Natural killer cell (primary cell): Measurements from ENCODE around the gene FHOD1. TPM values are rescaled to one million over a fixed set of nuclear protein-coding genes. Genes with fewer than 3 reads are reported as not detected.

Source experiments
- ATAC-seq, 3 donors: fragments of 150-1000 bp in 2 of 3; fragments of 200-7000 bp in 1 of 3; cut with Tn5 transposase; 1 replicate in 1 of 3; 2 replicates in 2 of 3; pipeline ENCODE4 v1.10.0; 2021; ENCODE audit warnings: mild to moderate bottlenecking in 2 of 3, moderate library complexity in 2 of 3
- DNase-seq, 2 donors: peaks; one replicate each; pipeline versions ENCODE4 v3.0.0 to v3.0.0-alpha.2; 2013 to 2021; ENCODE audit warnings: mixed read lengths in 1 of 2
- H3K27ac ChIP-seq: one replicate; pipeline ENCODE4 v1.5.1; 2013; ENCODE audit warnings: mild to moderate bottlenecking, low read length
- H3K27me3 ChIP-seq: one replicate; pipeline ENCODE4 v1.6.1; 2013; ENCODE audit warnings: low read length; ENCODE audit not compliant: control insufficient read depth, insufficient read depth
- H3K36me3 ChIP-seq: one replicate; pipeline ENCODE4 v1.6.1; 2013; ENCODE audit warnings: low read length; ENCODE audit not compliant: control insufficient read depth, insufficient read depth
- H3K4me1 ChIP-seq: one replicate; pipeline ENCODE4 v1.6.1; 2013; ENCODE audit warnings: low read length; ENCODE audit not compliant: control insufficient read depth, insufficient read depth
- H3K4me3 ChIP-seq: one replicate; pipeline ENCODE4 v1.5.1; 2013; ENCODE audit warnings: low read length
- H3K9me3 ChIP-seq: one replicate; pipeline ENCODE4 v1.6.1; 2013; ENCODE audit warnings: low read length; ENCODE audit not compliant: control insufficient read depth, insufficient read depth
- H3K27ac Mint-ChIP-seq, 2 donors: one replicate each; pipeline ENCODE4 v1.8.0; 2022; ENCODE audit warnings: mild to moderate bottlenecking in 2 of 2, mixed read lengths in 2 of 2, moderate library complexity in 1 of 2
- H3K27me3 Mint-ChIP-seq, 2 donors: one replicate each; pipeline ENCODE4 v1.8.0; 2022; ENCODE audit warnings: low read depth in 2 of 2, mixed read lengths in 2 of 2
- H3K36me3 Mint-ChIP-seq: one replicate; pipeline ENCODE4 v1.8.0; 2022; ENCODE audit warnings: mixed read lengths
- H3K4me1 Mint-ChIP-seq, 2 donors: one replicate each; pipeline ENCODE4 v1.8.0; 2022; ENCODE audit warnings: mixed read lengths in 2 of 2
- H3K4me3 Mint-ChIP-seq: one replicate; pipeline ENCODE4 v1.8.0; 2022; ENCODE audit warnings: mild to moderate bottlenecking, moderate library complexity, mixed read lengths
- H3K9me3 Mint-ChIP-seq, 2 donors: one replicate each; pipeline ENCODE4 v1.8.0; 2022; ENCODE audit warnings: mixed read lengths in 2 of 2
- WGBS: methylation state at CpG from one replicate; pipeline ENCODE4 v1.1.7; 2013; ENCODE audit warnings: missing lambda C conversion rate; ENCODE audit not compliant: insufficient coverage; 5-methylcytosine and 5-hydroxymethylcytosine counted together
- intact Hi-C: fragments of 100-400 bp; cut with micrococcal nuclease; formaldehyde crosslinking; loops from one replicate; pipeline ENCODE4 v1.14.2; 2022
- total RNA-seq, 4 donors: library from RNA; stranded (reverse); fragments of 120-200 nt in 1 of 4; gene quantifications; one replicate each; pipeline versions ENCODE4 v1.2.3 to v1.2.4, GENCODE V29; 2013 to 2022
- TF ChIP-seq, protein P1 (sequence below): fragments of 200-600 bp; IDR thresholded peaks from one replicate; pipeline ENCODE4 v1.8.0; 2022; ENCODE audit warnings: antibody characterized with exemption

Gene FHOD1
- total RNA-seq, 3 donors from 2014 or later (not counting 1 experiment from before 2014, with no cell fraction given): 79.3 to 96.8 (median 89.2) TPM

DNA sequence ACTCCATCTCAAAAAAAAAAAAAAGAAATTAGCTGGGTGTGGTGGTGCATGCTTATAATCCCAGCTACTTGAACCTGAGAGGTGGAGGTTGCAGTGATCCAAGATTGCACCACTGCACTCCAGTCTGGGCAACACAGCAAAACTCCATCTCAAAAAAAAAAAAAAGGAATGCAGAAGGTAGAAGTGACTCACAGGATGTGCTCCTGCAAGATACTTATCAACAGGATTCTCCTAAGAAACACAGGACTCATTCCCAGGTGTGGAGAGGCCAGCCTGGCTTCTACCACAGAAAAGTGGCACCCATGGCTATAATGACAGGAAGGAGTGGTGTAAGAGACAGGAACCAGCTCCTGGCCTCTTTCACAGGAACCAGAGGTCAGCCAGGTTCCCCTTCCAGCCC is 34.5 kb downstream of the FHOD1 start:
- TF ChIP-seq, protein P1, sequence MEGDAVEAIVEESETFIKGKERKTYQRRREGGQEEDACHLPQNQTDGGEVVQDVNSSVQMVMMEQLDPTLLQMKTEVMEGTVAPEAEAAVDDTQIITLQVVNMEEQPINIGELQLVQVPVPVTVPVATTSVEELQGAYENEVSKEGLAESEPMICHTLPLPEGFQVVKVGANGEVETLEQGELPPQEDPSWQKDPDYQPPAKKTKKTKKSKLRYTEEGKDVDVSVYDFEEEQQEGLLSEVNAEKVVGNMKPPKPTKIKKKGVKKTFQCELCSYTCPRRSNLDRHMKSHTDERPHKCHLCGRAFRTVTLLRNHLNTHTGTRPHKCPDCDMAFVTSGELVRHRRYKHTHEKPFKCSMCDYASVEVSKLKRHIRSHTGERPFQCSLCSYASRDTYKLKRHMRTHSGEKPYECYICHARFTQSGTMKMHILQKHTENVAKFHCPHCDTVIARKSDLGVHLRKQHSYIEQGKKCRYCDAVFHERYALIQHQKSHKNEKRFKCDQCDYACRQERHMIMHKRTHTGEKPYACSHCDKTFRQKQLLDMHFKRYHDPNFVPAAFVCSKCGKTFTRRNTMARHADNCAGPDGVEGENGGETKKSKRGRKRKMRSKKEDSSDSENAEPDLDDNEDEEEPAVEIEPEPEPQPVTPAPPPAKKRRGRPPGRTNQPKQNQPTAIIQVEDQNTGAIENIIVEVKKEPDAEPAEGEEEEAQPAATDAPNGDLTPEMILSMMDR: no peak
- Histone ChIP-seq H3K4me3 (no peak overlapping the region), H3K27ac (no peak overlapping the region), H3K4me1 (no peaks in the 10 kb centered on the region), H3K36me3 (no peaks in the 10 kb centered on the region), H3K27me3 (no peaks in the 10 kb centered on the region), H3K9me3 (no peaks in the 10 kb centered on the region)
- intact Hi-C loops: no loop called here
- no peak overlapping the region for H3K27ac Mint-ChIP-seq
- no peaks in the 10 kb centered on the region for H3K9me3 Mint-ChIP-seq
- ATAC-seq (no peak), DNase-seq (no peak)
- no peak overlapping the region for H3K4me3 Mint-ChIP-seq
- peaks cover 0 to 12% of the 10 kb centered on the region in 2 donors for H3K4me1 Mint-ChIP-seq
- H3K36me3 Mint-ChIP-seq: no peaks in the 10 kb centered on the region
- no peaks in the 10 kb centered on the region for H3K27me3 Mint-ChIP-seq

DNA sequence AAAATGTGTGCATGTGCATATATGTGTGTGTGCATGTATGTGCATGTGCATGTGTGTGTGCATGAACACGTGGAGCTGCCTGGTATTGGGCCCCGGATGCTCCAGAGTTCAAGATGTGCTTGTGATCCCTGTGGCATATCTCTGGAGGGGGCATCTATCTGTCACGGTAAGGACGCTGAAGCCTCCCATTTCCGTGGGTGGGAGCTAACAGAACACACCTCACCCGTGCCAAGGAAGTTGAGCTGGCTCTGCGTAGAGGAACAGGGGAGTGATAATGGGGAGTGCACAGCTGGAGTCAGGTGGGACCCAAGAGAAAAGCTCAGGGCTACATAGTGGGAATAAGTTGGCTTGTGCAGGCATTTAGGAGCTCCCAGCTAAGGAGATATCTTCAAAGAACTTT is 35.6 kb downstream of the FHOD1 start:
- H3K9me3 ChIP-seq: no peaks in the 10 kb centered on the region
- H3K4me3 ChIP-seq: no peak overlapping the region
- no peak overlapping the region for H3K27ac ChIP-seq
- Mint-ChIP-seq H3K36me3 (no peaks in the 10 kb centered on the region), H3K27me3 (no peaks in the 10 kb centered on the region), H3K4me1 (peaks cover 0 to 8% of the 10 kb centered on the region in 2 donors), H3K4me3 (no peak overlapping the region), H3K27ac (no peak overlapping the region), H3K9me3 (no peaks in the 10 kb centered on the region)
- no peaks in the 10 kb centered on the region for H3K36me3 ChIP-seq
- intact Hi-C loops: no loop called here
- WGBS: 89% methylated on average over 7 of the region's 7 CpGs
- no peaks in the 10 kb centered on the region for H3K27me3 ChIP-seq
- DNase-seq (no peak), ATAC-seq (no peak)
- TF ChIP-seq, protein P1: no peak
- no peaks in the 10 kb centered on the region for H3K4me1 ChIP-seq

- Mint-ChIP-seq H3K27me3 (no peaks in the 10 kb centered on the region), H3K9me3 (no peaks in the 10 kb centered on the region), H3K4me1 (peaks cover 4 to 15% of the 10 kb centered on the region in 2 donors), H3K4me3 (no peak overlapping the region), H3K36me3 (no peaks in the 10 kb centered on the region), H3K27ac (no peak overlapping the region)
- Histone ChIP-seq H3K4me3 (no peak overlapping the region), H3K27me3 (no peaks in the 10 kb centered on the region), H3K27ac (no peak overlapping the region), H3K4me1 (no peaks in the 10 kb centered on the region), H3K9me3 (no peaks in the 10 kb centered on the region), H3K36me3 (no peaks in the 10 kb centered on the region)
- WGBS: 92% methylated on average over 25 of the region's 25 CpGs
- TF ChIP-seq, protein P1: no peak
- ATAC-seq (no peak), DNase-seq (no peak)
- intact Hi-C loops: no loop called here
These were observed 37.0 kb downstream of the FHOD1 start for GRCh38 chr16:67210069-67210937.

- TF ChIP-seq, protein P1: no peak
- Histone ChIP-seq H3K4me3 (no peak overlapping the region), H3K9me3 (no peaks in the 10 kb centered on the region), H3K4me1 (no peaks in the 10 kb centered on the region), H3K27me3 (no peaks in the 10 kb centered on the region), H3K36me3 (no peaks in the 10 kb centered on the region), H3K27ac (no peak overlapping the region)
- Mint-ChIP-seq H3K4me3 (no peak overlapping the region), H3K36me3 (no peaks in the 10 kb centered on the region), H3K4me1 (peaks cover 4 to 15% of the 10 kb centered on the region in 2 donors), H3K9me3 (no peaks in the 10 kb centered on the region), H3K27me3 (no peaks in the 10 kb centered on the region), H3K27ac (no peak overlapping the region)
- no peak for DNase-seq
- intact Hi-C loops: no loop called here
- WGBS: 95% methylated on average over 8 of the region's 8 CpGs
- ATAC-seq: no peak
These were observed 37.7 kb downstream of the FHOD1 start for GRCh38 chr16:67209565-67209964.
